SH-SY5Y (cell line): Measurements from ENCODE around the gene PBX2.

ENCODE experiments used
- GATA2 ChIP-seq: IDR thresholded peaks from 2 replicates; pipeline ENCODE4 v1.6.1; 2011; ENCODE audit warnings: mild to moderate bottlenecking, low read depth, low read length
- GATA3 ChIP-seq: IDR thresholded peaks from 2 replicates; pipeline ENCODE4 v1.6.1; 2011; ENCODE audit warnings: low read depth, mild to moderate bottlenecking, low read length, moderate library complexity

DNA sequence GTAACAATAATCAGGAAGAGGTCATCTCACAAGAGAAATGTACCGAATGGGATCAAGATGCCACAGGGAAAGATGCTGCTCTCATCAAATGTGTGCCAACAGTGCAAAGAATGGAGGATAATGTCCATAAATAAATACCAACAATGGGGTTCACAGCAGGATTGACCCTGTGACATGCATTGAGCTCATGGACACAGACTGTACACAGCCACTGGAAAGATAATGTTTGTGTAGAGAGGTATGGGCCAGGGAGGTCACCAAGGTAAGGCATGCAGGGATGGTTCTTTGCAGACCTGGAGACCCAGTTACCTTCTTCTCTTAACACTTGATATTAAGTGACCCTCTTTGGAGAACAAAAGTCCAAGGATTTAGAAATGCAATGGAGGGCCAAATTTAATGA is 15.6 kb downstream of the PBX2 start:
- no peak for TF ChIP-seq GATA3
- TF ChIP-seq GATA2, result no peak
